HCT116 (cell line): ENCODE data around the gene TMEM123. TPM values are rescaled to one million over a fixed set of nuclear protein-coding genes. Genes with fewer than 3 reads are reported as not detected.

Experiments
- ATAC-seq: fragments of 200-7000 bp; cut with Tn5 transposase; 2 replicates; pipeline ENCODE4 v1.9.1; 2020; ENCODE audit warnings: mild to moderate bottlenecking, moderate library complexity
- BruUV-seq: library from RNA; stranded (reverse); fragments of 400-500 nt; replicated peaks from 2 replicates; lab custom pipeline; 2021; lab: Mats Ljungman, UMichigan
- CTCF ChIA-PET: fragments of 300-600 bp; sonication (Branson Sonifier 250); formaldehyde crosslinking; loops from one replicate; lab custom pipeline; 2021; ENCODE audit warnings: antibody characterized with exemption; lab: Charles Lee
- POLR2A ChIA-PET: fragments of 300-600, 350-600 bp; sonication (Branson Sonifier 250); formaldehyde crosslinking; loops from one replicate; lab custom pipeline; 2021; ENCODE audit warnings: antibody characterized with exemption; lab: Charles Lee
- RAD21 ChIA-PET, 2 experiments: fragments of 300-600 bp; sonication (Branson Sonifier 250); formaldehyde crosslinking; loops; one replicate each; lab custom pipeline; 2023; ENCODE audit warnings: low total read pairs in 2 of 2; ENCODE audit not compliant: uncharacterized antibody in 2 of 2, unreplicated experiment in 2 of 2, low non-redundant PET in 1 of 2; lab: Charles Lee
- DNase-seq: peaks from one replicate; pipeline ENCODE4 v3.0.0-alpha.2; 2010; ENCODE audit warnings: low read depth, low spot score
- H2AFZ ChIP-seq: fragments of 200-600 bp; shearing (Covaris generic), sonication (generic); 2 replicates; pipeline ENCODE4 v1.6.1; 2017; ENCODE audit warnings: low read depth, mixed run types, mixed read lengths, antibody characterized with exemption, low read length; ENCODE audit not compliant: poor library complexity, severe bottlenecking
- H3K27ac ChIP-seq: 2 replicates; pipeline ENCODE4 v1.5.1; 2012; ENCODE audit warnings: low read depth, low read length
- H3K27me3 ChIP-seq: fragments of 200-600 bp; sonication (generic); 2 replicates; pipeline ENCODE4 v1.6.1; 2016; ENCODE audit warnings: mixed run types, low read length, mixed read lengths; ENCODE audit not compliant: insufficient read depth
- H3K36me3 ChIP-seq, 2 experiments: fragments of 200-500 bp in 1 of 2; fragments of 200-600 bp in 1 of 2; sonication (Bioruptor generic) in 1 of 2; sonication (generic) in 1 of 2; 2 replicates each; pipeline versions ENCODE4 v1.5.1 to v1.6.1; 2014 to 2016; ENCODE audit warnings: low read length in 2 of 2, inconsistent platforms in 1 of 2, mixed read lengths in 1 of 2, mixed run types in 1 of 2; ENCODE audit not compliant: insufficient read depth in 2 of 2, control insufficient read depth in 1 of 2
- H3K4me1 ChIP-seq, 2 experiments: fragments of 200-600 bp in 1 of 2; sonication (generic) in 1 of 2; 2 replicates each; pipeline versions ENCODE4 v1.5.1 to v1.6.1; 2012 to 2017; ENCODE audit warnings: low read length in 2 of 2, inconsistent platforms in 1 of 2, mild to moderate bottlenecking in 1 of 2, mixed read lengths in 1 of 2, mixed run types in 1 of 2, moderate library complexity in 1 of 2; ENCODE audit not compliant: insufficient read depth in 2 of 2, control insufficient read depth in 1 of 2
- H3K4me2 ChIP-seq: fragments of 200-600 bp; sonication (generic); 2 replicates; pipeline ENCODE4 v1.6.1; 2017; ENCODE audit warnings: mixed run types, low read length, mixed read lengths
- H3K4me3 ChIP-seq, 2 experiments: fragments of 200-600 bp in 1 of 2; sonication (generic) in 1 of 2; replicated peaks in 1 of 2; 2 replicates each; pipeline ENCODE4 v1.5.1; 2011 to 2016; ENCODE audit warnings: low read length in 2 of 2, control low read depth in 1 of 2, low read depth in 1 of 2, mild to moderate bottlenecking in 1 of 2, mixed read lengths in 1 of 2, mixed run types in 1 of 2
- H3K79me2 ChIP-seq: fragments of 200-600 bp; sonication (generic); 2 replicates; pipeline ENCODE4 v1.6.1; 2017; ENCODE audit warnings: mild to moderate bottlenecking, mixed run types, low read length, moderate library complexity, mixed read lengths; ENCODE audit not compliant: insufficient read depth
- H3K9ac ChIP-seq: fragments of 200-600 bp; sonication (generic); 2 replicates; pipeline ENCODE4 v1.6.1; 2016; ENCODE audit warnings: low read length, mixed read lengths
- H3K9me2 ChIP-seq: fragments of 200-600 bp; sonication (generic), shearing (Covaris generic); 2 replicates; pipeline ENCODE4 v1.6.1; 2017; ENCODE audit warnings: mixed run types, mild to moderate bottlenecking, moderate library complexity; ENCODE audit not compliant: insufficient read depth
- H3K9me3 ChIP-seq, 2 experiments: fragments of 200-500 bp in 1 of 2; fragments of 200-600 bp in 1 of 2; sonication (Bioruptor generic) in 1 of 2; sonication (generic) in 1 of 2; 2 replicates each; pipeline ENCODE4 v1.6.1; 2014 to 2017; ENCODE audit warnings: low read length in 2 of 2, mixed read lengths in 2 of 2, inconsistent platforms in 1 of 2, low read depth in 1 of 2, mild to moderate bottlenecking in 1 of 2, mixed run types in 1 of 2, moderate library complexity in 1 of 2; ENCODE audit not compliant: control insufficient read depth in 1 of 2, insufficient read depth in 1 of 2
- H4K20me1 ChIP-seq: fragments of 200-600 bp; sonication (generic), shearing (Covaris generic); 2 replicates; pipeline ENCODE4 v1.6.1; 2017; ENCODE audit warnings: mixed run types, mild to moderate bottlenecking, moderate library complexity; ENCODE audit not compliant: insufficient read depth
- CBX3 ChIP-seq: IDR thresholded peaks from 2 replicates; pipeline ENCODE4 v1.6.1; 2012; ENCODE audit warnings: low read depth
- CEBPB ChIP-seq: IDR thresholded peaks from 2 replicates; pipeline ENCODE4 v1.6.1; 2012; ENCODE audit warnings: low read depth
- EGR1 ChIP-seq: IDR thresholded peaks from 2 replicates; pipeline ENCODE4 v1.6.1; 2012; ENCODE audit warnings: low read depth
- ELF1 ChIP-seq: IDR thresholded peaks from 2 replicates; pipeline ENCODE4 v1.6.1; 2012; ENCODE audit warnings: low read depth, borderline replicate concordance
- EZH2 ChIP-seq: fragments of 200-600 bp; sonication (generic); IDR thresholded peaks from 2 replicates; pipeline ENCODE4 v1.6.1; 2017; ENCODE audit warnings: antibody characterized with exemption, mixed run types
- EZH2phosphoT487 ChIP-seq: fragments of 200-600 bp; IDR thresholded peaks from 2 replicates; pipeline ENCODE4 v1.6.1; 2018; ENCODE audit warnings: antibody characterized with exemption, borderline replicate concordance
- FOSL1 ChIP-seq: IDR thresholded peaks from 2 replicates; pipeline ENCODE4 v1.6.1; 2012; ENCODE audit warnings: low read depth
- JUND ChIP-seq: IDR thresholded peaks from 2 replicates; pipeline ENCODE4 v1.6.1; 2012
- POLR2A ChIP-seq: IDR thresholded peaks from 2 replicates; pipeline ENCODE4 v1.7.0; 2011; ENCODE audit warnings: borderline replicate concordance; ENCODE audit not compliant: insufficient read depth, insufficient read length; ENCODE audit errors: extremely low read depth
- RAD21 ChIP-seq: IDR thresholded peaks from 2 replicates; pipeline ENCODE4 v1.6.1; 2012; ENCODE audit warnings: low read depth, mild to moderate bottlenecking
- SIN3A ChIP-seq: IDR thresholded peaks from 2 replicates; pipeline ENCODE4 v1.6.1; 2012; ENCODE audit warnings: low read depth
- SRF ChIP-seq: IDR thresholded peaks from 2 replicates; pipeline ENCODE4 v1.6.1; 2012; ENCODE audit warnings: low read depth
- TCF7L2 ChIP-seq: IDR thresholded peaks from 2 replicates; pipeline ENCODE4 v1.7.0; 2011; ENCODE audit warnings: borderline replicate concordance, inconsistent platforms; ENCODE audit not compliant: insufficient read depth, insufficient read length; ENCODE audit errors: extremely low read depth
- ZFX ChIP-seq: fragments of 450-650 bp; IDR thresholded peaks from 2 replicates; pipeline ENCODE4 v1.6.1; 2017
- ZNF274 ChIP-seq: fragments of 200-500 bp; sonication (Bioruptor generic); IDR thresholded peaks from 2 replicates; pipeline ENCODE4 v1.6.1; 2014; ENCODE audit warnings: mild to moderate bottlenecking, low read depth, low read length, inconsistent platforms
- intact Hi-C: fragments of 100-400 bp; cut with micrococcal nuclease; formaldehyde crosslinking; loops from 2 replicates; pipeline ENCODE4 v1.10.0; 2022
- total RNA-seq: library from RNA; stranded (reverse); gene quantifications from one replicate; pipeline ENCODE4 v1.2.1, GENCODE V29; 2021; ENCODE audit not compliant: unreplicated experiment
- TF ChIP-seq, protein P1 (sequence below): IDR thresholded peaks from 2 replicates; pipeline ENCODE4 v1.6.1; 2012
- TF ChIP-seq, protein P2 (sequence below): IDR thresholded peaks from 2 replicates; pipeline ENCODE4 v1.6.1; 2012
- TF ChIP-seq, protein P3 (sequence below), 3 experiments: fragments of 200-600 bp in 1 of 3; sonication (generic) in 1 of 3; IDR thresholded peaks in 2 of 3; conservative IDR thresholded peaks in 1 of 3; 2 replicates each; pipeline ENCODE4 v1.5.1; 2012 to 2017; ENCODE audit warnings: low read depth in 2 of 3, low read length in 2 of 3, antibody characterized with exemption in 1 of 3, borderline replicate concordance in 1 of 3, control low read depth in 1 of 3, mild to moderate bottlenecking in 1 of 3, mixed read lengths in 1 of 3, mixed run types in 1 of 3, moderate library complexity in 1 of 3; ENCODE audit not compliant: insufficient read depth in 1 of 3
- TF ChIP-seq, protein P4 (sequence below): IDR thresholded peaks from 2 replicates; pipeline ENCODE4 v1.6.1; 2012; ENCODE audit warnings: low read depth

The TMEM123 gene
- total RNA-seq, 1 experiment from 2014 or later, result 217 TPM

DNA sequence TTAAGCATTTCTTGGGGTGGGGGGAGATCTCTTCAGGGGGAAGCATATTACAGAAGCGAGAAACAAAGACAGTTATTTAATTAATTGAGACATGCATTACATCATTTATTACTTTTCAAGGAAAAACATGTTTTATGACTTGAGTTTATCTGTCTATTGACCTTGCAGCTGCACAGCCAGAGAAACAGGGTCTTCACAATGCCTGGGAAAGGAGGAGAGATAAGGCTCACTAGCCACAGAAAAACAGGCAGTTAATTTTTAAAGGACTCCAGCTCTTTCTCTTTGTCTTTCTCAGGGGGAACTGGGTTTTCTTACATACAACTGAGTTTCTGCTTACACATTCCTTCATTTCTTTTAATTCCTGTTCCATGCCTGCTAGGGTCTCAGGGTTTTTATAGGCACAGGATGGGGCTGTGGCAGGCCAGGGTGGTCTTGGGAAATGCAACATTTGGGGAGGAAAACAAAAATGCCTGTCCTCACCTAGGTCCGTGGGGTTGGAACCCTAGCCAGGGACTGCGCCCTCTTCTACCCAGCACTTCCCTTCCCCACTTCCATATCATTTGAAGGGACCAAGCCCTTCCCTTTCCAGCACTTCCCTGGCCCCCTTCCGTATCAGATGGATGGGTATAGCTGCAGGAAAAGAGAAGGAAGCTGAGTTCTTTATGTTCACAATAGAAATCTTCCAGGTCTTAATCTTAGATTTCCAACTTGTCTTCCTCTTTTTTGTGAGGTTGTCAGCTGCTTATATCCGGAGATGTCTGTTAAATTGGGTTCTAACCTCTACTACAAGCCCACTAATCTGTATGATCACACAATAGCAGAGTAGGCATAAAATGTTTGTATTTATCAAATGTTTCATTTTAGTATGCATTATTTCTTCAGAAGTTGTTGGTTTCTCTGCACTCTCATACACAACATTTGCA, 67.2 kb downstream of the TMEM123 start:
- CTCF ChIA-PET, result no interaction called here
- BruUV-seq, result no TSS peak
- Histone ChIP-seq H3K36me3 (peaks cover 1 to 8% of the 10 kb centered on the region in 2 experiments; a peak in 2 of 4 replicates), H3K9me3 (no peaks in the 10 kb centered on the region), H3K27ac (no peak overlapping the region), H3K9me2 (no peaks in the 10 kb centered on the region), H3K79me2 (no peaks in the 10 kb centered on the region), H3K27me3 (no peaks in the 10 kb centered on the region), H3K4me3 (no peak overlapping the region), H3K4me1 (no peaks in the 10 kb centered on the region; a peak in 1 of 4 replicates), H2AFZ (no peak overlapping the region), H4K20me1 (no peaks in the 10 kb centered on the region), H3K4me2 (no peak overlapping the region), H3K9ac (no peak overlapping the region)
- no peak for DNase-seq
- RAD21 ChIA-PET, result no interaction called here
- POLR2A ChIA-PET, result no interaction called here
- intact Hi-C loops, result no loop called here
- no peak for ATAC-seq
- TF ChIP-seq CBX3 (no peak), POLR2A (no peak), SRF (no peak), SIN3A (no peak), EGR1 (no peak), ZNF274 (no peak), TCF7L2 (no peak), EZH2 (no peak), ZFX (no peak), FOSL1 (no peak), ELF1 (no peak), CEBPB (no peak), RAD21 (no peak), JUND (no peak), EZH2phosphoT487 (no peak)
- TF ChIP-seq, protein P1, sequence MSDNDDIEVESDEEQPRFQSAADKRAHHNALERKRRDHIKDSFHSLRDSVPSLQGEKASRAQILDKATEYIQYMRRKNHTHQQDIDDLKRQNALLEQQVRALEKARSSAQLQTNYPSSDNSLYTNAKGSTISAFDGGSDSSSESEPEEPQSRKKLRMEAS, result no peak
- TF ChIP-seq, protein P2, sequence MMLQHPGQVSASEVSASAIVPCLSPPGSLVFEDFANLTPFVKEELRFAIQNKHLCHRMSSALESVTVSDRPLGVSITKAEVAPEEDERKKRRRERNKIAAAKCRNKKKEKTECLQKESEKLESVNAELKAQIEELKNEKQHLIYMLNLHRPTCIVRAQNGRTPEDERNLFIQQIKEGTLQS, result no peak
- TF ChIP-seq, protein P3, sequence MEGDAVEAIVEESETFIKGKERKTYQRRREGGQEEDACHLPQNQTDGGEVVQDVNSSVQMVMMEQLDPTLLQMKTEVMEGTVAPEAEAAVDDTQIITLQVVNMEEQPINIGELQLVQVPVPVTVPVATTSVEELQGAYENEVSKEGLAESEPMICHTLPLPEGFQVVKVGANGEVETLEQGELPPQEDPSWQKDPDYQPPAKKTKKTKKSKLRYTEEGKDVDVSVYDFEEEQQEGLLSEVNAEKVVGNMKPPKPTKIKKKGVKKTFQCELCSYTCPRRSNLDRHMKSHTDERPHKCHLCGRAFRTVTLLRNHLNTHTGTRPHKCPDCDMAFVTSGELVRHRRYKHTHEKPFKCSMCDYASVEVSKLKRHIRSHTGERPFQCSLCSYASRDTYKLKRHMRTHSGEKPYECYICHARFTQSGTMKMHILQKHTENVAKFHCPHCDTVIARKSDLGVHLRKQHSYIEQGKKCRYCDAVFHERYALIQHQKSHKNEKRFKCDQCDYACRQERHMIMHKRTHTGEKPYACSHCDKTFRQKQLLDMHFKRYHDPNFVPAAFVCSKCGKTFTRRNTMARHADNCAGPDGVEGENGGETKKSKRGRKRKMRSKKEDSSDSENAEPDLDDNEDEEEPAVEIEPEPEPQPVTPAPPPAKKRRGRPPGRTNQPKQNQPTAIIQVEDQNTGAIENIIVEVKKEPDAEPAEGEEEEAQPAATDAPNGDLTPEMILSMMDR (IDR thresholded peaks at IDR 0.05 in 2 of 3, conservative IDR thresholded peaks at IDR 0.05 in 1 of 3; ENCODE audit: borderline replicate concordance in 1 of 3, insufficient read depth in 1 of 3, low read depth in 2 of 3, low read length in 2 of 3), result no peak
- TF ChIP-seq, protein P4, sequence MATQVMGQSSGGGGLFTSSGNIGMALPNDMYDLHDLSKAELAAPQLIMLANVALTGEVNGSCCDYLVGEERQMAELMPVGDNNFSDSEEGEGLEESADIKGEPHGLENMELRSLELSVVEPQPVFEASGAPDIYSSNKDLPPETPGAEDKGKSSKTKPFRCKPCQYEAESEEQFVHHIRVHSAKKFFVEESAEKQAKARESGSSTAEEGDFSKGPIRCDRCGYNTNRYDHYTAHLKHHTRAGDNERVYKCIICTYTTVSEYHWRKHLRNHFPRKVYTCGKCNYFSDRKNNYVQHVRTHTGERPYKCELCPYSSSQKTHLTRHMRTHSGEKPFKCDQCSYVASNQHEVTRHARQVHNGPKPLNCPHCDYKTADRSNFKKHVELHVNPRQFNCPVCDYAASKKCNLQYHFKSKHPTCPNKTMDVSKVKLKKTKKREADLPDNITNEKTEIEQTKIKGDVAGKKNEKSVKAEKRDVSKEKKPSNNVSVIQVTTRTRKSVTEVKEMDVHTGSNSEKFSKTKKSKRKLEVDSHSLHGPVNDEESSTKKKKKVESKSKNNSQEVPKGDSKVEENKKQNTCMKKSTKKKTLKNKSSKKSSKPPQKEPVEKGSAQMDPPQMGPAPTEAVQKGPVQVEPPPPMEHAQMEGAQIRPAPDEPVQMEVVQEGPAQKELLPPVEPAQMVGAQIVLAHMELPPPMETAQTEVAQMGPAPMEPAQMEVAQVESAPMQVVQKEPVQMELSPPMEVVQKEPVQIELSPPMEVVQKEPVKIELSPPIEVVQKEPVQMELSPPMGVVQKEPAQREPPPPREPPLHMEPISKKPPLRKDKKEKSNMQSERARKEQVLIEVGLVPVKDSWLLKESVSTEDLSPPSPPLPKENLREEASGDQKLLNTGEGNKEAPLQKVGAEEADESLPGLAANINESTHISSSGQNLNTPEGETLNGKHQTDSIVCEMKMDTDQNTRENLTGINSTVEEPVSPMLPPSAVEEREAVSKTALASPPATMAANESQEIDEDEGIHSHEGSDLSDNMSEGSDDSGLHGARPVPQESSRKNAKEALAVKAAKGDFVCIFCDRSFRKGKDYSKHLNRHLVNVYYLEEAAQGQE, result no peak
